Smooth muscle cell (in vitro differentiated cells): ENCODE results near the gene CNIH3. TPM values are rescaled to one million over a fixed set of nuclear protein-coding genes. Genes with fewer than 3 reads are reported as not detected.
A peak's percentile ranks its signal among the peaks of the same experiment; 100 is the strongest.
"Not testable (repeated sequence)": the region's sequence is repeated elsewhere in the genome, so short reads cannot be mapped to it uniquely, and the experiment has no call there.

ENCODE experiments used
- DNase-seq: peaks from one replicate; lab custom pipeline; 2025; ENCODE audit not compliant: unreplicated experiment; lab: John Stamatoyannopoulos, UW
- H2AFZ ChIP-seq: fragments of 200-600 bp; sonication (generic); 2 replicates; pipeline ENCODE4 v1.6.0; 2016; ENCODE audit warnings: antibody characterized with exemption, low read depth, mild to moderate bottlenecking
- H3F3A ChIP-seq: fragments of 200-600 bp; sonication (generic); 2 replicates; pipeline ENCODE4 v1.6.0; 2017; ENCODE audit warnings: antibody characterized with exemption, low read depth
- H3K27ac ChIP-seq: fragments of 200-600 bp; sonication (generic); 2 replicates; pipeline ENCODE4 v1.5.1; 2016; ENCODE audit warnings: low read depth, mild to moderate bottlenecking
- H3K27me3 ChIP-seq: fragments of 200-600 bp; sonication (generic); 2 replicates; pipeline ENCODE4 v1.6.1; 2016; ENCODE audit warnings: low read depth, mild to moderate bottlenecking
- H3K36me3 ChIP-seq: fragments of 200-600 bp; sonication (generic); 2 replicates; pipeline ENCODE4 v1.5.1; 2016; ENCODE audit warnings: low read depth
- H3K4me1 ChIP-seq: fragments of 200-600 bp; sonication (generic); 2 replicates; pipeline ENCODE4 v1.5.1; 2016; ENCODE audit warnings: low read depth
- H3K4me2 ChIP-seq: fragments of 200-600 bp; sonication (generic); 2 replicates; pipeline ENCODE4 v1.6.0; 2016; ENCODE audit warnings: mild to moderate bottlenecking
- H3K4me3 ChIP-seq: fragments of 200-600 bp; sonication (generic); 2 replicates; pipeline ENCODE4 v1.5.1; 2016; ENCODE audit warnings: mild to moderate bottlenecking
- H3K79me2 ChIP-seq: fragments of 200-600 bp; sonication (generic); 2 replicates; pipeline ENCODE4 v1.6.0; 2016; ENCODE audit warnings: low read depth, mild to moderate bottlenecking
- H3K9ac ChIP-seq: fragments of 200-600 bp; sonication (generic); 2 replicates; pipeline ENCODE4 v1.6.0; 2016; ENCODE audit warnings: low read depth
- H3K9me3 ChIP-seq: fragments of 200-600 bp; sonication (generic); replicated peaks from 2 replicates; pipeline ENCODE4 v1.5.1; 2016; ENCODE audit warnings: low read depth
- H4K20me1 ChIP-seq: fragments of 200-600 bp; sonication (generic); 2 replicates; pipeline ENCODE4 v1.6.0; 2016; ENCODE audit warnings: low read depth
- WGBS: methylation state at CpG from one replicate; pipeline ENCODE4 v1.1.7; 2016; ENCODE audit warnings: low lambda C conversion rate; 5-methylcytosine and 5-hydroxymethylcytosine counted together
- polyA plus RNA-seq: library from polyadenylated mRNA; unstranded; fragments of >200 nt; fragmentation: Nextera tagmentation; extraction: Ambion mirVana; gene quantifications from 2 replicates; pipeline ENCODE4 v1.2.1, GENCODE V29; 2016
- total RNA-seq: library from RNA; depleted of rRNA; stranded (reverse); fragments of >200 nt; gene quantifications from 2 replicates; pipeline ENCODE4 v1.2.3, GENCODE V29; 2014
- TF ChIP-seq, protein P1 (sequence below): fragments of 200-600 bp; sonication (generic); IDR thresholded peaks from 2 replicates; pipeline ENCODE4 v1.5.1; 2017; ENCODE audit warnings: borderline replicate concordance, mild to moderate bottlenecking, antibody characterized with exemption; ENCODE audit not compliant: insufficient read depth, poor library complexity, severe bottlenecking

CNIH3 gene
- total RNA-seq = 5.3 and 8.0 TPM in 2 replicates
- polyA plus RNA-seq = 6.6 and 7.2 TPM in 2 replicates

DNA sequence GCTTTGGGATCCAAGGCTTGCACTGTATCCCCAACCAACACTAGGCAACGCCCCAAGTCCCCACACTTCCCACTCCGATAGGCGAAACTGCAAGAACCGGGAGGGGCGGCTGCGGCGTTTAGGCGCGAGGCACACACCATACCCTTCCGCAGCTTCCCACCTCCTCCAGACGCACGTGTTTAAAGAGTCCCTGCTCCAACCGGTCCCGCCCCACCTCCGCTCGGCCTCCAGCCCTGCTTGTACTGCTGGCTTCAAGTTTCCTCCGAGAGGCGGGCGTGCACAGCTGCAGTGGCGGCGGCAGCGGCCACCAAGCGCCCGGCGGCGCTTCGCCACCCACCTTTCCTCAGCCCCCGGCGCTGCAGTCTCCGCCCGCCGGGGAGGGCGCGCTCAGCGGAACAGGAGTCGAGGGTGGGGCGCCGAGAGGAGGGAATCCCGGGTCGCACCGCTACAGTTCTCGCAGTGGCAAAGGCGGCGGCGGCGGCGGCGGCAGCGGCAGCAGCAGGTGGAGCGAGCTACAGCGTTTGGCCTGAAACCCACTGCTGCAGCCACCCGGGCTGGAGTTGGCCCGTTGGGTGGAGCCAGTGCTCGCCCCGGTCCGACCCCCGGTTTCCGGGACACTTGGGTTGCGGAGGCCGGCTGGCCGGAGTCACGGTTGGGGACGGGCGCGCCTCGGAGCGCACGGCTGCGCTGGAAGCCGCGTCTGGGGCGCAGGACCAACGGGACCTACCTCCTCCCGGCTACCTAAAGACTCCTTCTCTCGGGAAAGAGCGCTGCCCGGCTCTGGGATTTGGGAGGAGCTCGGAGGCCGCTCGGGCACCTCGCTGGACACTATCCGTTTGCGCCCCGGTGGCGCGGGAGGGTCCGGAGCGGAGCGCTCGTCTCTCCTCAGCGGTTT, at the start of gene CNIH3:
TSS of gene CNIH3 (plus strand) at position 457 of the 895 bp plus-strand sequence. CDS start 858 bp downstream, outside the sequence.
- DNase-seq = no peak
- H3K36me3 ChIP-seq = no peaks in the 10 kb centered on the region
- peak within 1 kb of the TSS; percentile 39 for H2AFZ ChIP-seq
- no peaks in the 10 kb centered on the region for H3K9me3 ChIP-seq
- H3K4me2 ChIP-seq = peak within 1 kb of the TSS; percentile 92
- no peaks in the 10 kb centered on the region for H4K20me1 ChIP-seq
- no peak within 1 kb of the TSS for H3K9ac ChIP-seq
- WGBS = under 1% methylated on average over 83 of the region's 91 CpGs
- H3K27me3 ChIP-seq = peaks cover 60% of the 10 kb centered on the region
- peaks cover 2% of the 10 kb centered on the region for H3K79me2 ChIP-seq
- H3K27ac ChIP-seq = no peak within 1 kb of the TSS
- TF ChIP-seq, protein P1, sequence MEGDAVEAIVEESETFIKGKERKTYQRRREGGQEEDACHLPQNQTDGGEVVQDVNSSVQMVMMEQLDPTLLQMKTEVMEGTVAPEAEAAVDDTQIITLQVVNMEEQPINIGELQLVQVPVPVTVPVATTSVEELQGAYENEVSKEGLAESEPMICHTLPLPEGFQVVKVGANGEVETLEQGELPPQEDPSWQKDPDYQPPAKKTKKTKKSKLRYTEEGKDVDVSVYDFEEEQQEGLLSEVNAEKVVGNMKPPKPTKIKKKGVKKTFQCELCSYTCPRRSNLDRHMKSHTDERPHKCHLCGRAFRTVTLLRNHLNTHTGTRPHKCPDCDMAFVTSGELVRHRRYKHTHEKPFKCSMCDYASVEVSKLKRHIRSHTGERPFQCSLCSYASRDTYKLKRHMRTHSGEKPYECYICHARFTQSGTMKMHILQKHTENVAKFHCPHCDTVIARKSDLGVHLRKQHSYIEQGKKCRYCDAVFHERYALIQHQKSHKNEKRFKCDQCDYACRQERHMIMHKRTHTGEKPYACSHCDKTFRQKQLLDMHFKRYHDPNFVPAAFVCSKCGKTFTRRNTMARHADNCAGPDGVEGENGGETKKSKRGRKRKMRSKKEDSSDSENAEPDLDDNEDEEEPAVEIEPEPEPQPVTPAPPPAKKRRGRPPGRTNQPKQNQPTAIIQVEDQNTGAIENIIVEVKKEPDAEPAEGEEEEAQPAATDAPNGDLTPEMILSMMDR = no peak
- peak within 1 kb of the TSS; percentile 58 for H3K4me3 ChIP-seq
- peaks cover 9% of the 10 kb centered on the region for H3K4me1 ChIP-seq
- H3F3A ChIP-seq = no peaks in the 10 kb centered on the region

DNA sequence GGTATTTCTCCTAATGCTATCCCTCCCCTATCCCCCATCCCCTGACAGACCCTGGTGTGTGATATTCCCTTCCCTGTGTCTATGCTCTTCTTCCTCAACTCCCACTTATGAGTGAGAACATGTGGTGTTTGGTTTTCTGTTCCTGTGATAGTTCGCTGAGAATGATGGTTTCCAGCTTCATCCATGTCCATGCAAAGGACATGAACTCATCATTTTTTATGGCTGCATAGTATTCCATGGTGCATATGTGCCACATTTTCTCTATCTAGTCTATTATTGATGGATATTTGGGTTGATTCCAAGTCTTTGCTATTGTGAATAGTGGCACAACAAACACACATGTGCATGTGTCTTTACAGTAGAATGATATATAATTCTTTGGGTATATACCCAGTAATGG, 49.6 kb upstream of the CNIH3 start:
- H3K27ac ChIP-seq, H3K27me3 ChIP-seq, H3K4me3 ChIP-seq, H3K36me3 ChIP-seq, H3F3A ChIP-seq, H3K9ac ChIP-seq, H3K79me2 ChIP-seq, H2AFZ ChIP-seq, H3K9me3 ChIP-seq, H3K4me2 ChIP-seq, H3K4me1 ChIP-seq, H4K20me1 ChIP-seq, DNase-seq: not testable (repeated sequence)
- 94% methylated on average over 1 of the region's 1 CpG for WGBS

DNA sequence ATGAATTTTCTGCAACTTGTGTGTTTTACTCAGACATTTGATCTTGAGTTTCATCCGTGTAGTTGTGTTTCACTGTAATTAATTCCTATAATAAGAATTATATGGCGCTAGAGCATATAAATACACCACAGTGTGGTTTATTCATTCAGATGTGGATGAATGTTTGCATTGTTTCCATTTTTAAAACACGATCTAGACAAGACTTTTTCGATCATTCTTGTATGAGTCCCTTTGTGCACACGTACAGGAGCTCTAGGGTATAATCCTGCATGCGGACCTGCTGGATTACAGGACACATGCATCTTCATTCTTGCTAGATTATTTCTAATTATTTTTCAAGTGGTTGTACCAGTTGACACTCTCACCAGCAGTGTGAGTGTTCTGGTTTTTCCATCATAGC, 46.8 kb upstream of the CNIH3 start:
- no peak overlapping the region for H3K27ac ChIP-seq
- TF ChIP-seq, protein P1 = no peak
- H3F3A ChIP-seq = peaks cover 5% of the 10 kb centered on the region
- H3K4me1 ChIP-seq = peaks cover 5% of the 10 kb centered on the region
- no peaks in the 10 kb centered on the region for H3K36me3 ChIP-seq
- no peak overlapping the region for H3K4me3 ChIP-seq
- no peak overlapping the region for H3K4me2 ChIP-seq
- no peak overlapping the region for H2AFZ ChIP-seq
- H3K27me3 ChIP-seq = no peaks in the 10 kb centered on the region
- no peaks in the 10 kb centered on the region for H4K20me1 ChIP-seq
- DNase-seq = no peak
- H3K9ac ChIP-seq = no peak overlapping the region
- 97% methylated on average over 6 of the region's 6 CpGs for WGBS
- no peaks in the 10 kb centered on the region for H3K79me2 ChIP-seq
- H3K9me3 ChIP-seq = no peaks in the 10 kb centered on the region

DNA sequence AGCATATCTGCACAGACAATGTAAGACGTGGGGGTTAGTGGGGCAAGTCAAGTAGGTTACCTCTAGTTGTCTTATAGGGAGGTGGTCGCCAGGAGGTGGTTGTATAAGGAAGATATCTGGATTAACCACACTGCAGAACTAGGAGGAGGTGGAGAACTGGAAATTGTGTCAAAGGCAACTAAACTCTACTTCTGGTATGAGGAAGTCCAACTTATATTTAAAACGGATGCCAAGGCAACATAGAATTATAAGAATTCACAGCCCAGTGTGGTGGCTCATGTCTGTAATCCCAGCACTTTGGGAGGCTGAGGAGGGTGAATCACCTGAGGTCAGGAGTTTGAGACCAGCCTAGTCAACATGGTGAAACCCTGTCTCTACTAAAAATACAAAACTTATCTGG, 44.1 kb upstream of the CNIH3 start:
- H3K4me3 ChIP-seq, H3K4me1 ChIP-seq, H4K20me1 ChIP-seq, H3K36me3 ChIP-seq, H3K27ac ChIP-seq, H3K9me3 ChIP-seq, H3K9ac ChIP-seq, H3K79me2 ChIP-seq, H3K4me2 ChIP-seq, H3F3A ChIP-seq, H2AFZ ChIP-seq, H3K27me3 ChIP-seq, DNase-seq: not testable (repeated sequence)
- 94% methylated on average over 3 of the region's 3 CpGs for WGBS
